Panc1 (cell line): Measurements from ENCODE around the gene TGDS. TPM values are rescaled to one million over a fixed set of nuclear protein-coding genes. Genes with fewer than 3 reads are reported as not detected.
A peak's percentile ranks its signal among the peaks of the same experiment; 100 is the strongest.

Experiments
- ATAC-seq: fragments of 200-7000 bp; cut with Tn5 transposase; 2 replicates; pipeline ENCODE4 v1.9.1; 2020; ENCODE audit warnings: mild to moderate bottlenecking, moderate library complexity
- Bru-seq: library from RNA; stranded (reverse); fragments of 400-500 nt; gene quantifications from one replicate; lab custom pipeline; 2021; lab: Mats Ljungman, UMichigan
- BruChase-seq, 2 experiments: library from RNA; stranded (reverse); fragments of 400-500 nt; gene quantifications; one replicate each; lab custom pipeline; 2021; lab: Mats Ljungman, UMichigan
- BruUV-seq: library from RNA; stranded (reverse); fragments of 400-500 nt; replicated peaks from 2 replicates; lab custom pipeline; 2021; lab: Mats Ljungman, UMichigan
- CTCF ChIA-PET: fragments of 300-600 bp; sonication (Branson Sonifier 250); formaldehyde crosslinking; loops from one replicate; lab custom pipeline; 2022; ENCODE audit warnings: antibody characterized with exemption; lab: Charles Lee
- POLR2A ChIA-PET: fragments of 300-600 bp; sonication (Branson Sonifier 250); formaldehyde crosslinking; loops from one replicate; lab custom pipeline; 2022; ENCODE audit warnings: antibody characterized with exemption; lab: Charles Lee
- DNase-seq: peaks from one replicate; pipeline ENCODE4 v3.0.0-alpha.2; 2010; ENCODE audit warnings: low read depth, low spot score
- H3K27ac ChIP-seq: 2 replicates; pipeline ENCODE4 v1.5.1; 2011; ENCODE audit warnings: mild to moderate bottlenecking, low read length, inconsistent platforms
- H3K27me3 ChIP-seq: fragments of 200-500 bp; sonication (Bioruptor generic); 2 replicates; pipeline ENCODE4 v1.6.0; 2014; ENCODE audit warnings: low read length, inconsistent platforms; ENCODE audit not compliant: control insufficient read depth, insufficient read depth
- H3K36me3 ChIP-seq: fragments of 200-500 bp; sonication (Bioruptor generic); 2 replicates; pipeline ENCODE4 v1.5.1; 2014; ENCODE audit warnings: inconsistent platforms, mild to moderate bottlenecking, low read length, moderate library complexity; ENCODE audit not compliant: control insufficient read depth, insufficient read depth
- H3K4me1 ChIP-seq: 2 replicates; pipeline ENCODE4 v1.5.1; 2011; ENCODE audit warnings: inconsistent platforms, mild to moderate bottlenecking, low read length, moderate library complexity; ENCODE audit not compliant: control insufficient read depth, insufficient read depth
- H3K4me3 ChIP-seq, 2 experiments: 2 replicates each; pipeline ENCODE4 v1.5.1; 2011 to 2012; ENCODE audit warnings: low read depth in 2 of 2, low read length in 2 of 2, mild to moderate bottlenecking in 2 of 2, inconsistent platforms in 1 of 2, moderate library complexity in 1 of 2
- H3K9me3 ChIP-seq: fragments of 200-500 bp; sonication (Bioruptor generic); 2 replicates; pipeline ENCODE4 v1.5.1; 2014; ENCODE audit warnings: low read depth, mild to moderate bottlenecking, inconsistent platforms, low read length, moderate library complexity; ENCODE audit not compliant: control insufficient read depth, insufficient read depth
- POLR2AphosphoS5 ChIP-seq: IDR thresholded peaks from 2 replicates; pipeline ENCODE4 v1.6.1; 2012; ENCODE audit warnings: mild to moderate bottlenecking, low read depth, low read length, moderate library complexity
- REST ChIP-seq, 2 experiments: IDR thresholded peaks; 2 replicates each; pipeline ENCODE4 v1.6.1; 2011 to 2012; ENCODE audit warnings: low read depth in 2 of 2, control low read depth in 1 of 2, low read length in 1 of 2, mild to moderate bottlenecking in 1 of 2, moderate library complexity in 1 of 2; ENCODE audit not compliant: insufficient read depth in 1 of 2
- SIN3A ChIP-seq: IDR thresholded peaks from 2 replicates; pipeline ENCODE4 v1.6.1; 2012; ENCODE audit warnings: low read depth, mild to moderate bottlenecking, low read length, moderate library complexity, borderline replicate concordance; ENCODE audit not compliant: insufficient read depth
- TCF7L2 ChIP-seq: IDR thresholded peaks from 2 replicates; pipeline ENCODE4 v1.6.1; 2011; ENCODE audit warnings: mild to moderate bottlenecking, low read depth, low read length, inconsistent platforms
- in situ Hi-C: cut with HindIII; loops from 2 replicates; pipeline ENCODE4 v1.10.0; 2016; ENCODE audit warnings: low sequenced_read_pairs, low pct_unique_long_range_greater_than_20kb
- intact Hi-C: fragments of 100-400 bp; cut with micrococcal nuclease; formaldehyde crosslinking; loops from one replicate; pipeline ENCODE4 v1.10.0; 2022; ENCODE audit not compliant: unreplicated experiment
- long read RNA-seq: library from polyadenylated mRNA; unstranded; transcript quantifications from one replicate; pipeline ENCODE4 v2.0.0, GENCODE V29; 2021; ENCODE audit not compliant: unreplicated experiment
- polyA plus RNA-seq: library from polyadenylated mRNA; unstranded; fragments of >200 nt; gene quantifications from one replicate; pipeline ENCODE4 v1.2.1, GENCODE V29; 2012; ENCODE audit warnings: missing spikeins; ENCODE audit not compliant: insufficient read length
- total RNA-seq: library from RNA; stranded (reverse); gene quantifications from one replicate; pipeline ENCODE4 v1.2.1, GENCODE V29; 2021; ENCODE audit not compliant: unreplicated experiment
- TF ChIP-seq, protein P1 (sequence below): fragments of 450-650 bp; IDR thresholded peaks from 2 replicates; pipeline ENCODE4 v1.5.1; 2017; ENCODE audit warnings: mild to moderate bottlenecking

TGDS gene
- 7.9 TPM for total RNA-seq
- 4.7 TPM for polyA plus RNA-seq
- Bru-seq, nascent RNA: percentile 73 among the genes with signal in this experiment
- BruChase-seq, experiment 1, labeled RNA remaining after a 2-hour chase: percentile 68 among the genes with signal in this experiment
- BruChase-seq, experiment 2, labeled RNA remaining after a 6-hour chase: percentile 53 among the genes with signal in this experiment
- long read RNA-seq, partial matches to known transcripts: 1 of 8 reads
- long read RNA-seq, other reads (novel, unspliced or antisense): 6 of 8 reads

- in situ Hi-C loops (no loop called here), intact Hi-C loops (no loop called here)
- Histone ChIP-seq H3K27ac (peak within 1 kb of the TSS; percentile 84), H3K9me3 (no peaks in the 10 kb centered on the region), H3K36me3 (peaks cover 3% of the 10 kb centered on the region), H3K27me3 (no peaks in the 10 kb centered on the region), H3K4me3 (peak within 1 kb of the TSS; percentile 80 to 89), H3K4me1 (peaks cover 7% of the 10 kb centered on the region)
- no TSS peak for BruUV-seq
- ATAC-seq (peak; percentile 99), DNase-seq (peak; percentile 58)
- POLR2A ChIA-PET: interaction anchor here (0.5 kb wide), 1 partner anchor 10 kb away, joined by 11 read pairs; no protein-coding TSS in a partner anchor
- CTCF ChIA-PET: no interaction called here
- TF ChIP-seq, protein P1, sequence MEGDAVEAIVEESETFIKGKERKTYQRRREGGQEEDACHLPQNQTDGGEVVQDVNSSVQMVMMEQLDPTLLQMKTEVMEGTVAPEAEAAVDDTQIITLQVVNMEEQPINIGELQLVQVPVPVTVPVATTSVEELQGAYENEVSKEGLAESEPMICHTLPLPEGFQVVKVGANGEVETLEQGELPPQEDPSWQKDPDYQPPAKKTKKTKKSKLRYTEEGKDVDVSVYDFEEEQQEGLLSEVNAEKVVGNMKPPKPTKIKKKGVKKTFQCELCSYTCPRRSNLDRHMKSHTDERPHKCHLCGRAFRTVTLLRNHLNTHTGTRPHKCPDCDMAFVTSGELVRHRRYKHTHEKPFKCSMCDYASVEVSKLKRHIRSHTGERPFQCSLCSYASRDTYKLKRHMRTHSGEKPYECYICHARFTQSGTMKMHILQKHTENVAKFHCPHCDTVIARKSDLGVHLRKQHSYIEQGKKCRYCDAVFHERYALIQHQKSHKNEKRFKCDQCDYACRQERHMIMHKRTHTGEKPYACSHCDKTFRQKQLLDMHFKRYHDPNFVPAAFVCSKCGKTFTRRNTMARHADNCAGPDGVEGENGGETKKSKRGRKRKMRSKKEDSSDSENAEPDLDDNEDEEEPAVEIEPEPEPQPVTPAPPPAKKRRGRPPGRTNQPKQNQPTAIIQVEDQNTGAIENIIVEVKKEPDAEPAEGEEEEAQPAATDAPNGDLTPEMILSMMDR: no peak
- TF ChIP-seq REST (IDR thresholded peaks at IDR 0.05; ENCODE audit: insufficient read depth in 1 of 2, low read depth in 2 of 2, low read length in 1 of 2) (0 out of 4 replicates have a peak, but pooled peaks of 1 of the 2 experiments have one; percentile 19), TCF7L2 (0 out of 2 replicates have a peak, but pooled peaks have one; percentile 31), POLR2AphosphoS5 (peak; percentile 96)
Observed at GRCh38 chr13:94595950-94596574, at the start of gene TGDS. TSS of gene TGDS (minus strand) at chr13:94596152. CDS start at chr13:94596136, 16 bp downstream.

DNA sequence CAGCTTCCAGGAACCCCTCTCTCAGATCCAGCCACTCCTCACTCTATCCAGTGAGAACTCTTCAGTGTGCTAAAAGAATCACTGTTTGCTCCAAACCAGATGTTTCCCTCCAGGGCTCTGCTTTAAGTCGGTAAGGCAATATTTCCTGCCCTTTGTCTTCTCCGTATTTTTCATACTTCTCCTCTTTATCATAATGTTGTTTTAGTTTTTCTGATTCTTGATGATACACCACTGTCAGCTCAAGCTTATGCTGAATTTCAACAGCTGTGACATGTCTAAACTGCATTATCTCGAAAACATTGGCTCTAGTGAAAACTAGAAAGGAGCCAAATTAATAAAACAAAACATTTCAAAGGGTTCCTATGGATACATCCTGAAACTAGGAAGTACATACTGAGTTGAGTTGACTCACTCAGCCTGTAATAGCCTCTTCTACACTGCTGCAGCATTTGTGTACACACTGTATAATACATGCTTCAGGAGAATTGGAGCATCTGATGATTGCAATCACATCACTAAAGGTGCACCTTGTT lies 45.5 kb upstream of the TGDS start:
- no peak for TF ChIP-seq SIN3A
- no peak for TF ChIP-seq TCF7L2
- TF ChIP-seq REST (IDR thresholded peaks at IDR 0.05; ENCODE audit: insufficient read depth in 1 of 2, low read depth in 2 of 2, low read length in 1 of 2): no peak
- TF ChIP-seq POLR2AphosphoS5: no peak
- TF ChIP-seq, protein P1: no peak
- ChIA-PET POLR2A (interaction anchor here (0.7 kb wide), 1 partner anchor 698 kb away, joined by 4 read pairs; no protein-coding TSS in a partner anchor), CTCF (no interaction called here)
- ATAC-seq (peak; percentile 63; the same call in 1 of the 2 replicates), DNase-seq (no peak)
- Histone ChIP-seq H3K4me3 (no peak overlapping the region), H3K27ac (no peak overlapping the region), H3K36me3 (no peaks in the 10 kb centered on the region), H3K9me3 (no peaks in the 10 kb centered on the region), H3K27me3 (no peaks in the 10 kb centered on the region), H3K4me1 (no peaks in the 10 kb centered on the region)
- BruUV-seq: no TSS peak
- intact Hi-C loops (no loop called here), in situ Hi-C loops (no loop called here)
